ENCODE data around the gene LIFR. TPM values are rescaled to one million over a fixed set of nuclear protein-coding genes. Genes with fewer than 3 reads are reported as not detected.
A peak's percentile ranks its signal among the peaks of the same experiment; 100 is the strongest.

Gene LIFR
- total RNA-seq, 1 experiment from 2014 or later, result 7.8 TPM

DNA sequence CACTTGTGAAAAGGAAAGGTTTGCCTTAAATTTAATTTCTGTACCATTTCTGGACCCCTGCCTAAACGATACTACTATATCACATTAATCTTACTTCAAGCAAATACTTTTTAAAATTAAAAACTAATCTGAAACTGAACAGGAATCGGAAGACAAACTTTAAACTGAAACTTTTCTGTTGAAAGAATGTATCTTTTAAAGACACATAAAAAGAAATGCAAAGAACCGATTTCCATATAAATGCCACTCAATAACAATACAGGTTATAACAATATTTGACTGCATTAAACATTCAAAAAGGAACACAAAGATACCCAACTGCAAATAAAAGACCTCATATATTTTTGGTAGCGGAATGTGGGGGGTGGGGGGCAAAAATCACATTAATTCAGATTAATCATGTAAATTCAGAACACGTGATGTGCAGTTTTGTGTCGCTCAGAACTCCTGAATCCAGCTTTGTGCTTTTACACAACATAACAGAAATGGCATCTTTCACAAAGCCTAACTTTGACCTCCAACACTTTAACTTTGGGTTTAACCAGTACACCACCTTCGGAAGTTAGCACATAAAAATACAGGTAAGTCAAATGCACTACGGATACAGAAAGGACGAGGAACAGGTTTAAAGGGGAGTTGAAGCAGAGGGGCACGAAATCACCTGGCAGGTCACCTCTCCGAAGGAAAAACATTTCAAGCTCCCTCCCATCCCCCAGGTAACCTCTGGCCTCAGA is 925 bp downstream of the LIFR start:
- no peak overlapping the region for H4K8ac ChIP-seq (replicated peaks; ENCODE audit: insufficient read length, low read depth, low read length)
- TF ChIP-seq CTCF (conservative IDR thresholded peaks at IDR 0.05), result no peak
- no peaks in the 10 kb centered on the region for H3K9me3 ChIP-seq (ENCODE audit: control insufficient read depth, low read depth, low read length)
- no peak overlapping the region for H3K14ac ChIP-seq (ENCODE audit: insufficient read depth, low read length)
- H3K4me1 Mint-ChIP-seq, result peaks cover 18 to 20% of the 10 kb centered on the region in 2 experiments
- DNase-seq, result no peak
- no peak overlapping the region for H2BK15ac ChIP-seq (ENCODE audit: low read depth, low read length)
- peaks cover 4% of the 10 kb centered on the region for H3K79me1 ChIP-seq (ENCODE audit: insufficient read depth, low read depth, low read length, poor library complexity, severe bottlenecking)
- H3K4me1 ChIP-seq (ENCODE audit: insufficient read depth, low read length), result peaks cover 3% of the 10 kb centered on the region
- no peak overlapping the region for H3K56ac ChIP-seq (ENCODE audit: insufficient read length, low read depth, low read length)
- H3K4me3 Mint-ChIP-seq, result peak overlapping the region; percentile 67 to 94
- no peak overlapping the region for H2BK5ac ChIP-seq (ENCODE audit: insufficient read length, low read length)
- no peak overlapping the region for H3K27ac ChIP-seq (ENCODE audit: insufficient read length, low read depth, low read length)
- H3T11ph ChIP-seq (ENCODE audit: low read length), result no peak overlapping the region
- H3K27me3 ChIP-seq (ENCODE audit: insufficient read depth, low read length), result no peaks in the 10 kb centered on the region
- H4K20me1 ChIP-seq (ENCODE audit: control insufficient read depth, insufficient read depth, insufficient read length), result no peaks in the 10 kb centered on the region
- H2BK12ac ChIP-seq (ENCODE audit: insufficient read length, low read depth, low read length), result no peak overlapping the region
- 100% methylated on average over 2 of the region's 11 CpGs for WGBS (ENCODE audit: extremely low coverage, insufficient read length, low lambda C conversion rate)
- no peaks in the 10 kb centered on the region for H3K9me3 Mint-ChIP-seq
- no peaks in the 10 kb centered on the region; the same call in 1 of the 2 replicates for H3K79me2 ChIP-seq (ENCODE audit: insufficient read depth, low read length)
- H3K27me3 Mint-ChIP-seq (ENCODE audit: low read depth), result peaks cover 6% of the 10 kb centered on the region
- no peak overlapping the region for H3K9ac ChIP-seq (ENCODE audit: extremely low read depth, insufficient read length, low read length)
- no peak overlapping the region for H2AK5ac ChIP-seq (ENCODE audit: insufficient read length, low read length)
- no peak overlapping the region for H2BK120ac ChIP-seq (ENCODE audit: low read depth, low read length, poor library complexity, severe bottlenecking)
- no peak overlapping the region for H4K5ac ChIP-seq (ENCODE audit: insufficient read length, low read depth, low read length)
- H4K91ac ChIP-seq (ENCODE audit: insufficient read length, low read depth, low read length), result no peak overlapping the region
- no peak overlapping the region for H3K18ac ChIP-seq (ENCODE audit: insufficient read length, low read depth, low read length)
- no peak overlapping the region for H2AFZ ChIP-seq (ENCODE audit: low read length)
- no peak overlapping the region for H3K27ac Mint-ChIP-seq
- H3K4me2 ChIP-seq (ENCODE audit: insufficient read depth, insufficient read length, low read length), result peak overlapping the region; percentile 59
- no peak overlapping the region for H3K23ac ChIP-seq (ENCODE audit: insufficient read length, low read depth, low read length)
- no peak overlapping the region for H3K4ac ChIP-seq (ENCODE audit: low read depth, low read length)
- peaks cover 9% of the 10 kb centered on the region for H3K23me2 ChIP-seq (ENCODE audit: insufficient read length, low read depth, low read length, poor library complexity, severe bottlenecking)
- peaks cover 0 to 2% (median 0%) of the 10 kb centered on the region in 3 experiments; a peak in 2 of 7 replicates for H3K36me3 Mint-ChIP-seq (ENCODE audit: insufficient read depth in 1 of 3, low read depth in 3 of 3)
- H2BK20ac ChIP-seq (ENCODE audit: low read depth, low read length, poor library complexity, severe bottlenecking), result no peak overlapping the region

Data from H9 (cell line).